Effector memory CD4-positive, alpha-beta T cell (primary cell): ENCODE data around the gene TFEB.

Source experiments
- DNase-seq, 3 donors: peaks; one replicate each; pipeline ENCODE4 v3.0.0-alpha.2; 2020
- H3K27ac ChIP-seq: 2 replicates; pipeline ENCODE4 v1.7.0; 2013; ENCODE audit warnings: mild to moderate bottlenecking, low read length, moderate library complexity; ENCODE audit not compliant: insufficient read depth, poor library complexity, severe bottlenecking
- H3K27me3 ChIP-seq: replicated peaks from 2 replicates; pipeline ENCODE4 v1.7.0; 2013; ENCODE audit warnings: mild to moderate bottlenecking, low read length; ENCODE audit not compliant: insufficient read depth, control insufficient read depth, poor library complexity, severe bottlenecking
- H3K36me3 ChIP-seq: 2 replicates; pipeline ENCODE4 v1.7.0; 2013; ENCODE audit warnings: mild to moderate bottlenecking, low read length, moderate library complexity; ENCODE audit not compliant: control insufficient read depth, insufficient read depth
- H3K4me1 ChIP-seq: 2 replicates; pipeline ENCODE4 v1.7.0; 2013; ENCODE audit warnings: low read length, mild to moderate bottlenecking; ENCODE audit not compliant: control insufficient read depth, insufficient read depth, poor library complexity, severe bottlenecking
- H3K4me3 ChIP-seq: 2 replicates; pipeline ENCODE4 v1.7.0; 2013; ENCODE audit warnings: low read length, low read depth, mild to moderate bottlenecking; ENCODE audit not compliant: insufficient read depth, poor library complexity, severe bottlenecking
- H3K9me3 ChIP-seq: 2 replicates; pipeline ENCODE4 v1.7.0; 2013; ENCODE audit warnings: mild to moderate bottlenecking, low read length, moderate library complexity; ENCODE audit not compliant: control insufficient read depth

The TFEB gene

GRCh38 chr6:41682497-41683272 lies 52.7 kb downstream of the TFEB start:
- H3K4me1 ChIP-seq, result peaks cover 14% of the 10 kb centered on the region
- no peaks in the 10 kb centered on the region for H3K27me3 ChIP-seq
- peaks cover 11% of the 10 kb centered on the region for H3K36me3 ChIP-seq
- H3K9me3 ChIP-seq, result no peaks in the 10 kb centered on the region
- H3K4me3 ChIP-seq, result peak overlapping the region; percentile 50
- H3K27ac ChIP-seq, result peak overlapping the region; percentile 11
- DNase-seq, result no peak

- no peaks in the 10 kb centered on the region for H3K27me3 ChIP-seq
- peak; percentile 17 to 36 (median 20) for DNase-seq
- H3K9me3 ChIP-seq, result no peaks in the 10 kb centered on the region
- no peak overlapping the region for H3K4me3 ChIP-seq
- peaks cover 14% of the 10 kb centered on the region for H3K4me1 ChIP-seq
- peaks cover 8% of the 10 kb centered on the region for H3K36me3 ChIP-seq
- H3K27ac ChIP-seq, result no peak overlapping the region
Measured at GRCh38 chr6:41682056-41682477, 53.3 kb downstream of the TFEB start.

GRCh38 chr6:41680182-41680965 lies 55.0 kb downstream of the TFEB start:
- DNase-seq, result no peak
- peaks cover 3% of the 10 kb centered on the region for H3K36me3 ChIP-seq
- no peaks in the 10 kb centered on the region for H3K27me3 ChIP-seq
- peaks cover 14% of the 10 kb centered on the region for H3K4me1 ChIP-seq
- no peak overlapping the region for H3K27ac ChIP-seq
- no peak overlapping the region for H3K4me3 ChIP-seq
- no peaks in the 10 kb centered on the region for H3K9me3 ChIP-seq

GRCh38 chr6:41679696-41680095 lies 55.7 kb downstream of the TFEB start:
- H3K4me1 ChIP-seq, result peaks cover 14% of the 10 kb centered on the region
- no peak overlapping the region for H3K4me3 ChIP-seq
- no peak for DNase-seq
- no peaks in the 10 kb centered on the region for H3K36me3 ChIP-seq
- H3K9me3 ChIP-seq, result no peaks in the 10 kb centered on the region
- H3K27me3 ChIP-seq, result no peaks in the 10 kb centered on the region
- H3K27ac ChIP-seq, result no peak overlapping the region

DNA sequence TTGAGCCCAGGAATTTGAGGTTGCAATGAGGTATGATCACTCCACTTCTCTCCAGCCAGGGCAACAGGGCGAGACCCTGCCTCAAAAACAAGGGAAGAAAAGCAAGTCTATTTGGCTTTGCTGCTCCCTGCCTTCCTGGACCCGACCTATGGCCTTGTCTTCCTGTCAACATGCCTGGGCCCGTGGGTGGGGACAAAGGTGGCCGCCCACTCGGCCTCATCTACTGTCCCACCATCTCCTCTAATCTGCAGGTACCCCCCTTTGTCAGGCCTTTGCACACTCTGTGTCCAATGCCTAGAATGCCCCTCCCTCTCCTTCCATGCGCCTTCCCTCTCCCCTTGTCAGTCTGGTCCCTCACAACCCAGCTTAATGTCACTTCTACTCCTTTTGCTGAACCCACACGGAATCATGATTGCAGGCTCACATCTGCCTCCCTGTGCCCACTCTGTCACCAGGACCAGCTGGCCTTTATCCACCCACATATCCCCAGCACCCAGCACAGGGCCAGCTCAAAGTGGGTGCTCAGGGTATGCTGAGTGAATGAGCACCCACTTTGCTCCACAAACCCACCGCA lies 56.8 kb downstream of the TFEB start:
- no peak for DNase-seq
- no peaks in the 10 kb centered on the region for H3K36me3 ChIP-seq
- H3K9me3 ChIP-seq, result no peaks in the 10 kb centered on the region
- no peak overlapping the region for H3K27ac ChIP-seq
- no peaks in the 10 kb centered on the region for H3K27me3 ChIP-seq
- no peak overlapping the region for H3K4me3 ChIP-seq
- H3K4me1 ChIP-seq, result peaks cover 9% of the 10 kb centered on the region

- Histone ChIP-seq H3K9me3 (no peaks in the 10 kb centered on the region), H3K4me1 (peaks cover 2% of the 10 kb centered on the region), H3K36me3 (no peaks in the 10 kb centered on the region), H3K27me3 (no peaks in the 10 kb centered on the region), H3K27ac (no peak overlapping the region), H3K4me3 (no peak overlapping the region)
- no peak for DNase-seq
Measured at GRCh38 chr6:41677124-41677921, 58.1 kb downstream of the TFEB start.

GRCh38 chr6:41676431-41676830 lies 59.0 kb downstream of the TFEB start:
- no peak overlapping the region for H3K27ac ChIP-seq
- no peak overlapping the region for H3K4me3 ChIP-seq
- no peaks in the 10 kb centered on the region for H3K4me1 ChIP-seq
- H3K9me3 ChIP-seq, result no peaks in the 10 kb centered on the region
- H3K27me3 ChIP-seq, result no peaks in the 10 kb centered on the region
- H3K36me3 ChIP-seq, result no peaks in the 10 kb centered on the region
- DNase-seq, result no peak

GRCh38 chr6:41675992-41676391 lies 59.4 kb downstream of the TFEB start:
- Histone ChIP-seq H3K36me3 (no peaks in the 10 kb centered on the region), H3K9me3 (no peaks in the 10 kb centered on the region), H3K27me3 (no peaks in the 10 kb centered on the region), H3K4me1 (no peaks in the 10 kb centered on the region), H3K27ac (no peak overlapping the region), H3K4me3 (no peak overlapping the region)
- no peak for DNase-seq

DNA sequence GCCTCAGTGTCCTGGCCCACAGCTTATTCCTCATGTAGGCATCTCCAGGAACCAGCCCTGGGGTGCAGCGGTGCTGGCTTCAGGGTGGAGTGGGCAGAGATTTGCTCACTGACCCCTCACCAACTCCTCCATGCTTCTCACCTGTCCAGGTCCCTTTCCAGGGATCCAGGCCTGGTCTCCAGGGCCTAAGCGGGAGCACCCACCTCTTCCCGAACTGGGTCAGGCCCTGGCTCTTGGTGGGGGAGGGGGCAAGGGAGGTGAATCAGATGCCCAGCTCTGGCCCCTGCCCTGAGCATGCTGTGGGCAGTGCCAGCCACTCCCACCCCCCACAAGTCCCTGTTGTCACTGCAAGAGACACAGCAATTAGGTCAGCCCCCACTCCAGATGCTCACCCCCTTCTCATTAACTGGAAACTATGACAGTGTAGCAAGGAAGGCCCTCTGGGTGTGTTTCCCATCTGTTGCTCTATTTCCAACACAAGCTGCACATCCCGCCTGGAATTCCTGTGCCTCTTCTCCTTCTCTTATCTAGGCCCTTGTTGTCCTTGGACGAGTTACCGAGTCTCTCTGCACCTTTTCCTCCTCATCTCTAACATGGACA lies 60.1 kb downstream of the TFEB start:
- H3K4me1 ChIP-seq, result no peaks in the 10 kb centered on the region
- H3K27me3 ChIP-seq, result no peaks in the 10 kb centered on the region
- H3K36me3 ChIP-seq, result no peaks in the 10 kb centered on the region
- no peak overlapping the region for H3K4me3 ChIP-seq
- no peaks in the 10 kb centered on the region for H3K9me3 ChIP-seq
- DNase-seq, result no peak
- H3K27ac ChIP-seq, result no peak overlapping the region
